GM12872 (cell line): Measurements from ENCODE around the gene MLLT1.

Source experiments
- CTCF ChIP-seq: IDR thresholded peaks from 3 replicates; pipeline ENCODE4 v1.5.1; 2011; ENCODE audit warnings: low read depth, mild to moderate bottlenecking, low read length, moderate library complexity; ENCODE audit not compliant: insufficient read depth

The MLLT1 gene

GRCh38 chr19:6230991-6231448 lies 48.8 kb downstream of the MLLT1 start:
- no peak for TF ChIP-seq CTCF

GRCh38 chr19:6229951-6230712 lies 49.6 kb downstream of the MLLT1 start:
- TF ChIP-seq CTCF: no peak

- TF ChIP-seq CTCF: no peak
These were observed 50.4 kb downstream of the MLLT1 start for GRCh38 chr19:6229216-6229913.

- TF ChIP-seq CTCF: no peak
These were observed 51.1 kb downstream of the MLLT1 start for GRCh38 chr19:6228551-6229215.

GRCh38 chr19:6227936-6228325 lies 51.8 kb downstream of the MLLT1 start:
- no peak for TF ChIP-seq CTCF

GRCh38 chr19:6227156-6227935 lies 52.4 kb downstream of the MLLT1 start:
- TF ChIP-seq CTCF: no peak
